Measurements from ENCODE around the gene SAP30BP.
A peak's percentile ranks its signal among the peaks of the same experiment; 100 is the strongest.

The SAP30BP gene

GRCh38 chr17:75751676-75752404, 84.7 kb downstream of the SAP30BP start:
- Histone ChIP-seq H3K9me3 (ENCODE audit: insufficient read depth, low read length) (no peaks in the 10 kb centered on the region), H3K27me3 (ENCODE audit: low read length) (no peaks in the 10 kb centered on the region), H3K4me3 (ENCODE audit: insufficient read depth, low read length, poor library complexity, severe bottlenecking) (no peak overlapping the region)

GRCh38 chr17:75752405-75752709, 85.2 kb downstream of the SAP30BP start:
- no peaks in the 10 kb centered on the region for H3K79me2 ChIP-seq (ENCODE audit: insufficient read depth, low read length)
- H3K9me3 ChIP-seq (ENCODE audit: insufficient read depth, low read length), result no peaks in the 10 kb centered on the region
- TF ChIP-seq EZH2phosphoT487 (conservative IDR thresholded peaks at IDR 0.05; ENCODE audit: low read length) (no peak), CTCF (IDR thresholded peaks at IDR 0.05; ENCODE audit: insufficient read depth, low read length, poor library complexity, severe bottlenecking) (no peak)
- H2AFZ ChIP-seq (ENCODE audit: low read depth, low read length, severe bottlenecking), result no peak overlapping the region
- H3F3A ChIP-seq (ENCODE audit: insufficient read depth), result peaks cover 4% of the 10 kb centered on the region; the same call in 1 of the 2 replicates
- H3K9me2 ChIP-seq (replicated peaks; ENCODE audit: insufficient read depth, low read length), result no peaks in the 10 kb centered on the region
- no peak overlapping the region for H3K9ac ChIP-seq (ENCODE audit: low read length)
- H4K20me1 ChIP-seq (ENCODE audit: low read depth, low read length), result no peaks in the 10 kb centered on the region
- H3K4me2 ChIP-seq (ENCODE audit: low read depth, low read length, poor library complexity, severe bottlenecking), result no peak overlapping the region
- H3K27ac ChIP-seq (ENCODE audit: low read depth, low read length), result no peak overlapping the region
- no peaks in the 10 kb centered on the region for H3K36me3 ChIP-seq (ENCODE audit: low read length)
- H3K27me3 ChIP-seq (ENCODE audit: low read length), result no peaks in the 10 kb centered on the region
- H3K4me3 ChIP-seq (ENCODE audit: insufficient read depth, low read length, poor library complexity, severe bottlenecking), result no peak overlapping the region

More at GRCh38 chr17:75751676-75752404, 84.7 kb downstream of the SAP30BP start:
- Histone ChIP-seq H3K79me2 (ENCODE audit: insufficient read depth, low read length) (no peaks in the 10 kb centered on the region), H3K27ac (ENCODE audit: low read depth, low read length) (no peak overlapping the region), H3F3A (ENCODE audit: insufficient read depth) (peaks cover 4% of the 10 kb centered on the region; the same call in 1 of the 2 replicates), H3K9me2 (replicated peaks; ENCODE audit: insufficient read depth, low read length) (no peaks in the 10 kb centered on the region), H3K4me2 (ENCODE audit: low read depth, low read length, poor library complexity, severe bottlenecking) (no peak overlapping the region), H3K9ac (ENCODE audit: low read length) (no peak overlapping the region), H4K20me1 (ENCODE audit: low read depth, low read length) (no peaks in the 10 kb centered on the region), H2AFZ (ENCODE audit: low read depth, low read length, severe bottlenecking) (no peak overlapping the region), H3K36me3 (ENCODE audit: low read length) (no peaks in the 10 kb centered on the region)
- TF ChIP-seq CTCF (IDR thresholded peaks at IDR 0.05; ENCODE audit: insufficient read depth, low read length, poor library complexity, severe bottlenecking), result no peak
- TF ChIP-seq EZH2phosphoT487 (conservative IDR thresholded peaks at IDR 0.05; ENCODE audit: low read length), result no peak

GRCh38 chr17:75752802-75753513, 85.8 kb downstream of the SAP30BP start:
- Histone ChIP-seq H3K9ac (ENCODE audit: low read length) (peak overlapping the region; percentile 48), H3K9me3 (ENCODE audit: insufficient read depth, low read length) (no peaks in the 10 kb centered on the region), H3K79me2 (ENCODE audit: insufficient read depth, low read length) (no peaks in the 10 kb centered on the region), H3F3A (ENCODE audit: insufficient read depth) (peaks cover 4% of the 10 kb centered on the region; the same call in 1 of the 2 replicates), H3K27ac (ENCODE audit: low read depth, low read length) (no peak overlapping the region), H3K27me3 (ENCODE audit: low read length) (no peaks in the 10 kb centered on the region), H2AFZ (ENCODE audit: low read depth, low read length, severe bottlenecking) (peak overlapping the region; percentile 64), H3K36me3 (ENCODE audit: low read length) (no peaks in the 10 kb centered on the region), H3K9me2 (replicated peaks; ENCODE audit: insufficient read depth, low read length) (no peaks in the 10 kb centered on the region), H3K4me2 (ENCODE audit: low read depth, low read length, poor library complexity, severe bottlenecking) (peak overlapping the region; percentile 52), H3K4me3 (ENCODE audit: insufficient read depth, low read length, poor library complexity, severe bottlenecking) (peak overlapping the region; percentile 36), H4K20me1 (ENCODE audit: low read depth, low read length) (no peaks in the 10 kb centered on the region)
- TF ChIP-seq EZH2phosphoT487 (conservative IDR thresholded peaks at IDR 0.05; ENCODE audit: low read length), result no peak
- TF ChIP-seq CTCF (IDR thresholded peaks at IDR 0.05; ENCODE audit: insufficient read depth, low read length, poor library complexity, severe bottlenecking), result peak; percentile 35

All from SU-DHL-6 (cell line).